Rectal smooth muscle tissue (tissue), 1 donor: ENCODE measurements around the gene TRIM38.
"Not testable (repeated sequence)": the region's sequence is repeated elsewhere in the genome, so short reads cannot be mapped to it uniquely, and the experiment has no call there.

Experiments
- H3K27ac ChIP-seq: one replicate; pipeline ENCODE4 v1.7.0; 2013; ENCODE audit warnings: low read depth, low read length, inconsistent platforms
- H3K27me3 ChIP-seq: one replicate; pipeline ENCODE4 v1.7.0; 2013; ENCODE audit warnings: low read length; ENCODE audit not compliant: control insufficient read depth, insufficient read depth
- H3K36me3 ChIP-seq: one replicate; pipeline ENCODE4 v1.7.0; 2013; ENCODE audit warnings: low read length; ENCODE audit not compliant: control insufficient read depth, insufficient read depth
- H3K4me1 ChIP-seq: one replicate; pipeline ENCODE4 v1.7.0; 2013; ENCODE audit warnings: low read length; ENCODE audit not compliant: control insufficient read depth, insufficient read depth
- H3K4me3 ChIP-seq: one replicate; pipeline ENCODE4 v1.7.0; 2013; ENCODE audit warnings: low read length
- H3K9ac ChIP-seq: one replicate; pipeline ENCODE4 v1.7.0; 2013; ENCODE audit warnings: low read length

Gene TRIM38

DNA sequence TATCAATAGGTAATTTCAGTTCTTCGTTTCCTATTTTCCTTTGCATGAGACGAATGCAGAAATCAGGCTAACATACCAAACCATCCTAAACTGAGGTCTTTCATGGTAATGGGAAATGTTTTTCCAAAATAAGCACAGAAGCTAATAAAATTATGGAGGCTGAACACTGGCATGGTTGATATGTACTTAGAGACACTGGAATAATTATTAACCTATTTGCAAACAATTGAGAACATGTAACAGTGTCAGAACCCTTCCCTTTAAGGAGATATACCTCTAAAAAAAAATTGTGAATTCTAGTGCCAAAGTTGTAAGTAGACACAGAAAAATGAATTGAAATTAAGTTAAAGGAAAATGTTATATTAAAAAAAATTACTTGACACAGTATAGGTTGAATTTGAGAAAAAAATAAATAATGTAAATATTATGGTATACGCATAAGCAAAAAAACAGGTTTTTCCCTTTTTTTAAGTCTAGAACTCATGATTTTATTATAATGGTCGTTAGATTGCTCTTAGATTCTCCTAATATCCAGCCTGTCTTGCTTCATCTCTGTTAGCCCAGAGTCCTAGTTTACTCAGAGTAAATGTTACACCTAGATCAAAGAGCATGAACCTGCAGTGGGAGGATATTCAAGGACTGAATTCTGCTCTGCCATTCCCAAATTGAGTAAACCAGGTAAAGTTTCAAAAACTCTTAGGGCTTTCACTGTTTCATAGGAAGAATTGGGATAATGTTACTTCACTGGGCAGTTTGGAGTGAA, 33.9 kb upstream of the TRIM38 start:
- H3K4me1 ChIP-seq = no peaks in the 10 kb centered on the region
- no peaks in the 10 kb centered on the region for H3K27me3 ChIP-seq
- H3K9ac ChIP-seq = no peak overlapping the region
- no peak overlapping the region for H3K4me3 ChIP-seq
- no peak overlapping the region for H3K27ac ChIP-seq
- no peaks in the 10 kb centered on the region for H3K36me3 ChIP-seq

DNA sequence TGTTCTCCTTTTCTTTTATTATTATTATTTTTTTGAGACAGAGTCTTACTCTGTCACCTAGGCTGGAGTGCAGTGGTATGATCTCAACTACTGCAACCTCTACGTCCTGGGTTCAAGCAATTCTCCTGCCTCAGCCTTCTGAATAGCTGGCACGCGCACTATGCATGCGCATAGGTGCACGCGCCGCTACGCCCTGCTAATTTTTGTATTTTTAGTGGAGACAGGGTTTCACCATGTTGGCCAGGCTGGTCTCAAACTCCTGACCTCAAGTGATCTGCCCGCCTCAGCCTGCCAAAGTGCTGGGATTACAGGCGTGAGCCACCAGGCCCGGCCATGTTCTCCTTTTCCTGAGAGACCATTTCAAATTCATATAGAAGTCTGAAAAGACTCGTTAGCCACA, 32.8 kb upstream of the TRIM38 start:
- not testable (repeated sequence) for H3K4me3 ChIP-seq, H3K27me3 ChIP-seq, H3K36me3 ChIP-seq, H3K4me1 ChIP-seq, H3K27ac ChIP-seq, H3K9ac ChIP-seq

DNA sequence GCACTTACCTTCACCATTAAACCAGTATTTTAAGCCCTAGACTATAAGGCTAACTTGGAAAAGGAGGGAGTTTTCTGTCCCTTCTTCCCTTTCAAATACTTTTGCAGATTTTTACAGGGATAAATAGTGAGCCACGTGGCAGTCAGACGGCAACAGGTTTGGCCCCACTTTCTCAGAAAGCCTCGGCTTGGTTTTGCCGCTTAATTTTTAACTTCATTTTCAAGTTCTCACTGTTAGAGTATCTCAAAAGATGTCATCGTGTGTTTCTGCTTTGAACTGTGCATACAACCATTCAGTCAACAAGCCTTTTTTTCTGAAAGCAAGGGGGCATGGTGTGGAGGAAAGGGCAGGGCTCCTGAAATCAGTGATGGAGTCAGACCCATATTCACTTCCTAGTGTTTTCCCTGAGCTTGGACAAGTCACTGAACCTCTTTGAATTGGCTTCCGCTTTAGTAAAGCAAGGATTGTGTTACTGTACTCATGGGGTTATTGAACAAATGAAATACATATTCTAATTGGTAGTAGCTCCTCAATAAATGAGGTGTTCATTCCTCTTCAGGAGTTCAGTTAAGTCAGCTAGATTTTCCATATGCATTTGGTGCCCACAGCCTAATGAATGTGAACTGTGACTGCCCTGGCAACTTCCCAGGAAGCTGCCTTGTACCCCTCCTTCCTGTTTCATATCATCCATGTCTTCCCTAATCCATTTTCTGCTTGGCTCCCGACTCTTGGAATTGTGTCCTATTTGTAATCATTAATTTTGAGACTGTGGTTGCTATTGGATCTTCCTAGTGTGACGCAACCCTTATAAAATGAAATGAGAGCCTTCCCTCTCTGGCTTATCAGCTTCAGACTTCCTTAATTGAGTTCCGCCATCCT, 31.8 kb upstream of the TRIM38 start, which contains the start of gene SLC17A2:
Gene SLC17A2, minus strand, starts transcription at position 160 of the 879 bp plus-strand sequence. CDS start 4,895 bp downstream, outside the sequence.
- H3K4me1 ChIP-seq = no peaks in the 10 kb centered on the region
- no peak within 1 kb of the TSS for H3K9ac ChIP-seq
- no peak within 1 kb of the TSS for H3K4me3 ChIP-seq
- no peaks in the 10 kb centered on the region for H3K27me3 ChIP-seq
- H3K36me3 ChIP-seq = no peaks in the 10 kb centered on the region
- H3K27ac ChIP-seq = no peak within 1 kb of the TSS

DNA sequence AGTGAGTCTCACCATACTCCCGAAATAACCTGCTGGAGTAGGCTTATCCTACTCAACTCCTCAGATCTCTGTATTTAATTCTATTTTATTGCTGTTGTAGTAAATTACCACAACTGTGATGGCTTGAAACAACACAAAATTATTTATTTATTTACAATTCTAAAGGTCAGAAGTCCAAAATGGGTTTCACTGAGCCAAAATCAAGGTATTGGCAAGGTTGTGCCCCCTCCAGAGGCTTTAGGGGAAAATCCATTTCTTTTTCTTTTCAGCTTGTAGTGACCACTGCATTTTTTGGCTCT, 31.2 kb upstream of the TRIM38 start:
- Histone ChIP-seq H3K27ac (no peak overlapping the region), H3K27me3 (no peaks in the 10 kb centered on the region), H3K36me3 (no peaks in the 10 kb centered on the region), H3K4me3 (no peak overlapping the region), H3K9ac (no peak overlapping the region), H3K4me1 (no peaks in the 10 kb centered on the region)

DNA sequence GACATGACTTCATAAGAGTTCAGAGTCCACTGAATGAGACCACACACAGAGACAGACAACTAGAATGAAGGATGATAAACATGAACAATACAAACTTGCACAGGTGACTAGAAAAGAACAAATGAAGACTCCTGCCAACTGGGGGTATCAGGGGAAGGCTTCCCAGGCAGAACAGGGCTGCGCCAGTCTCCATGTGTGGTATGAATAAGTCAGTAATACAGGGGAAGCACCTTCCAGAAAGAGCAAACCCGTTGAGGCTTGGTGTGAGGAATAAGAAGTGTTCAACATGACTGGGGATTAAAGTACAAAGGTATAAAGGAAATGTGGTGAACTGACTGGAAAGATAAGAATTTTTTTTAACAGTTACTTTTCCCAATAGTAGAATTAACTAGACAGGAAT, 28.4 kb upstream of the TRIM38 start:
- no peaks in the 10 kb centered on the region for H3K27me3 ChIP-seq
- no peak overlapping the region for H3K4me3 ChIP-seq
- H3K9ac ChIP-seq = no peak overlapping the region
- H3K4me1 ChIP-seq = no peaks in the 10 kb centered on the region
- no peak overlapping the region for H3K27ac ChIP-seq
- no peaks in the 10 kb centered on the region for H3K36me3 ChIP-seq

DNA sequence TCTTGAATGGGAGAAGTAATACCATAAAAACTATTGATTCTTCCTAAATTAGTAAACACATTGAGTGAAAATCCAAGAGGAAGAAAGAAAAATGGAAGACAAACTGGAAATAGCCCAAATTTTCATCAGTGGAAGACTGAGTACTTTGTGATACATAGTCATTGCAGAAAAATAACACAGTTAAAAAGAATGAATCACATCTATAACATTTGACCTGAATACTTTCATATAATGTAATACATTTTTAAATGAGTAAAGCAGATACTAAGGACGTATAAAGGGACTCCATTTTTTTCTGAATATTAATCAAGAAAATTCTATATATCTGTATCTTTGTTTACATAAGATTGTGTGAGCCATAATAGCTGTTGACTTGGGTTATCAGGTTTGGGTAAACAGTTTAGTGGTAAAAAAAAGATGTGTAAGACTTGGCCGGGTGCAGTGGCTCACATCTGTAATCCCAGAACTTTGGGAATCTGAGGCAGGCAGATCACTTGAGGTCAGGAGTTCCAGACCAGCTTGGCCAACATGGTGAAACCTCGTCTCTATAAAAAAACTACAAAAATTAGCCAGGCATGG, 27.8 kb upstream of the TRIM38 start:
- no peaks in the 10 kb centered on the region for H3K4me1 ChIP-seq
- no peaks in the 10 kb centered on the region for H3K27me3 ChIP-seq
- no peaks in the 10 kb centered on the region for H3K36me3 ChIP-seq
- H3K9ac ChIP-seq = no peak overlapping the region
- H3K27ac ChIP-seq = no peak overlapping the region
- no peak overlapping the region for H3K4me3 ChIP-seq

DNA sequence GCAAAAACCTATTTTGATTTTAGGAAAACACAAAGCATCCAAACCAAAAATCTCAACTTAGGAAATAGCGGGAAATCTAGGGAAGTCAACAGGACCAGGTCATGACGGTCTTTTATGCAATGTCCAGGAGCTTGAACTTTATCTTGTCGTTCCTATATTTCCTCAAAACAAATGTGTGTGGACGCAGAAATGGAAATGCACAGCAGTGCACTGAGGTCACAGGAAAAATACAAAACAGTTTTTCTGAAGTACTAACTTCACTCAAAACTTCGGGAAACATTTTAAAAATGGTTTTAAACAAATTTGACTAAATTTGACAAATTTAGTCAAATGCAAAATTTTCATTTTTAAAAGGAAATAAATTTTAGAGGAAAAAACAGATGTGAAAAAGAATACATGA, 26.6 kb upstream of the TRIM38 start:
- no peak overlapping the region for H3K4me3 ChIP-seq
- H3K27ac ChIP-seq = no peak overlapping the region
- no peak overlapping the region for H3K9ac ChIP-seq
- H3K4me1 ChIP-seq = no peaks in the 10 kb centered on the region
- no peaks in the 10 kb centered on the region for H3K27me3 ChIP-seq
- no peaks in the 10 kb centered on the region for H3K36me3 ChIP-seq

DNA sequence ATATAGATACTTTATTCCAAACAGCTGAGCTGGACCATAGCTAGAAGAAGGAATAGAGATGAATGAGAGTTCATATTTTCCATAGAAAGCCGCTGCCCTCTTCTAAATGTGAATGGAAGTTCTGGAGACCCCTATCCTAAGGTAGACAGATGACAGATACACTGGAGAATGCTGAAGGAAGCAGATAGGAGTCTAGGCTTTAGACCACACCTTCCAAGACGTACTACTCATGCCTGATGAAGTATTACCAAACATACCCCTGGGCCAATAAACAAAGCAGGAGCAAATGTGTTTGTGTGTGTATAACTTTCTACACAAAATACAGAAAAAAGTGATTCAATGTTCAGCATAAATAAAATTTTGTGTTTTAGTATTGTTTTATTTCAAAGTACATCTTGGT, 23.0 kb upstream of the TRIM38 start:
- no peak overlapping the region for H3K4me3 ChIP-seq
- no peak overlapping the region for H3K27ac ChIP-seq
- no peaks in the 10 kb centered on the region for H3K36me3 ChIP-seq
- no peak overlapping the region for H3K9ac ChIP-seq
- peaks cover 2% of the 10 kb centered on the region for H3K27me3 ChIP-seq
- H3K4me1 ChIP-seq = no peaks in the 10 kb centered on the region

DNA sequence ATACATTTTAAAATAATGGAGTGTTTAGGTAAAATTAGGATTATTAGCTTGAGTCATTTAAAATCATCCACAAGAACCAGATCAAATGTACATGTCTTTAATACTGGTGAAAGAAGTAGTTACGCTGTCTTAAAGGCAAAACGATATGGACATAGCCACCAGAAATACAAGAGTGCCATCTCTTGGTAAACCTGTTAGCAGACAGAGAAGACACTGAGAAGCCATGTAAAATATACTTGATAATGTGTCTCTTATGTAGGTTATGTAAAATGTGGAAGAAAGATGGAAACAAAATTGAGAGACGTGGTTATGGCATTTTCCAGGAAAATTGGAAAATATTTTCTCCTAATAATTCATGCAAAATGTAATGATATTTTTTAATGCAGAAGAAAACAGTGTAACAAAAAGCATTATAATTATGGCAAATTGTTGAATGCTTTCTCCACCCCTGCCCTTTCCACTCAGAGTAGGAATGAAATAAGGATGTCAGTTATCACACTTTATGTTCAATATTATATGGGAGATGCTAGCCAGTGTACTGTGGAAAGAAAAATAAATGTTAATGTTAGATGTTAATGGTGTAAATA, 19.9 kb upstream of the TRIM38 start:
- peaks cover 2% of the 10 kb centered on the region for H3K27me3 ChIP-seq
- no peak overlapping the region for H3K9ac ChIP-seq
- H3K36me3 ChIP-seq = no peaks in the 10 kb centered on the region
- H3K27ac ChIP-seq = no peak overlapping the region
- H3K4me3 ChIP-seq = no peak overlapping the region
- H3K4me1 ChIP-seq = no peaks in the 10 kb centered on the region

DNA sequence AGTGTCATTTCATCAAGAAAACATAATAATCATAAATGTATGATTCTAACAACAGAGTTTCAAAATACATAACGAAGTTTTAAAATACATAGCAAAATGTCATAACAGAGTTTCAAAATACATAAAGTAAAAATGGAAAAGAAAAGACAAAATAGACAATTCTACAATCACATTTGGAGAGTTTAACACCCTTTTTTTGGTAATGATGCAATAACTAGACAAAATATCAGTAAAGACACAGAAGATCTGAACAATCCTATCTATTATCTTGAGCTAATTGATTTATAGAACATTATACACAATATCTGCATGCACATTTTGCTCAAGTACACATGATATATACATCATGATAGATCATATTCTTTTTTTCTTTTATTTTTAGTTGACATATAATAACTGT, 18.7 kb upstream of the TRIM38 start:
- H3K4me1 ChIP-seq = no peaks in the 10 kb centered on the region

DNA sequence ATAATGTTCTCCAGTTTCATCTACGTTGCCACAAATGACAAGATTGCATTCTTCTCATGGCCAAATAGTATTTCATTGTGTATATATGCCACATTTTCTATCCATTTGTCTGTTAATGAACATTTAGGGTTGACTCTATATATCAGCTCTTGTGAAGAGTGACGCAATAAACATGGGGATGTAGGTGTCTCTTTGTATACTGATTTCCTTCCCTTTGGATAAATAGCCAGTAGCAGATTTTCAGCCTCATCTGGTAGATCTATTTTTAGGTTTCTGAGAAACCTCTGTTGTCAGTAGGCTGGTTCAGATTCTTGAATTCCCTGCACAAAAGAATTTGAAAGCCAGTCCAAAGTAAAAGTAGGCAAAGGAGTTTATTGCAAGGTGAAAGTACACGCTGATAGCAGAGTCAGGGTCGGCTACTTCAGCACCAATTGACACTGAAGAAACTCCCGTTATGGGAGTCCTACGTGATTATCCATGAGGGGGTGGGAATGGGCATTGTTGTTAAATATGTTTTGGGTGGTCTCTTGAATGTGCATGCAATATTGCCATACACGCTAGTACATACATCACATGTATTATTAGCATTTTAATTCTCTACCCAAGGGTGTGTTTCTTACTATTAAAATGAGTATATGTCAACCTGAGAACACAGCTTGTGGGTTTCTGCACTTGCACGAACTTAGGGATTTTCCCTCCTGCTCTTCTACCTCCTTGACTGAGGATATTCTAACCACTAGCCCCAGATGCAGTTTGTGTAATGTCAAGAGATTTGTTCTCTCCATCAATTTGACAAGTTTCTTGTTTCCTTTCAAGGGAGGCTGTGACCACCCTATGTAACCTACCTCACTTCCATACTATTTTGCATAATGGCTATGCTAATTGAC, 17.7 kb upstream of the TRIM38 start:
- Histone ChIP-seq H3K4me3 (no peak overlapping the region), H3K9ac (no peak overlapping the region), H3K27ac (no peak overlapping the region), H3K27me3 (peaks cover 2% of the 10 kb centered on the region), H3K36me3 (no peaks in the 10 kb centered on the region), H3K4me1 (no peaks in the 10 kb centered on the region)

More for the DNA sequence above, 18.7 kb upstream of the TRIM38 start:
- no peak overlapping the region for H3K9ac ChIP-seq
- peaks cover 2% of the 10 kb centered on the region for H3K27me3 ChIP-seq
- H3K4me3 ChIP-seq = no peak overlapping the region
- H3K36me3 ChIP-seq = no peaks in the 10 kb centered on the region
- no peak overlapping the region for H3K27ac ChIP-seq

DNA sequence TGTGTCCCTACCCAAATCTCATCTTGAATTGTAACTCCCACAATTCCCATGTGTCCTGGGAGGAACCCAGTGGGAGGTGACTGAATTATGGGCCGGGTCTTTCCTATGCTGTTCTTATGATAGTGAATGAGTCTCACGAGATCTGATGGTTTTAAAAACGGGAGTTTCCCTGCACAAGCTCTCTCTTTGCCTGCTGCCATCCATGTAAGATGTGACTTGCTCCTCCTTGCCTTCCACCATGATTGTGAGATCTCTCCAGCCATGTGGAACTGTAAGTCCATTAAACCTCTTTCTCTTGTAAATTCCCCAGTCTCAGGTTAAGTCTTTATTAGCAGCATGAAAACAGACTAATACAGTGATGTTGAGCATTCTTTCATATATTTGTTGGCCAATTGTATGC, 16.9 kb upstream of the TRIM38 start:
- not testable (repeated sequence) for H3K36me3 ChIP-seq, H3K27ac ChIP-seq, H3K27me3 ChIP-seq

More for the DNA sequence above, 16.9 kb upstream of the TRIM38 start:
- not testable (repeated sequence) for H3K4me1 ChIP-seq, H3K9ac ChIP-seq, H3K4me3 ChIP-seq
